BLaER1 treated with 17β-estradiol and CSF1 and Interleukin-3, amounts not matched to agents 10 nM and 100 nM (cell line): ENCODE measurements around the gene TMEM37.

ENCODE experiments used
- H3K27ac ChIP-seq, 11 experiments: shearing (Covaris generic); formaldehyde crosslinking; 2 replicates each; pipeline ENCODE4 v1.8.1; 2022
- H3K27me3 ChIP-seq, 11 experiments: shearing (Covaris generic); formaldehyde crosslinking; 2 replicates each; pipeline ENCODE4 v1.8.1; 2022
- H3K36me3 ChIP-seq, 11 experiments: shearing (Covaris generic); formaldehyde crosslinking; 2 replicates each; pipeline ENCODE4 v1.8.1; 2022
- H3K4me1 ChIP-seq, 10 experiments: shearing (Covaris generic); formaldehyde crosslinking; 2 replicates each; pipeline ENCODE4 v1.8.1; 2022
- H3K4me2 ChIP-seq, 11 experiments: shearing (Covaris generic); formaldehyde crosslinking; 2 replicates each; pipeline ENCODE4 v1.8.1; 2022
- H3K4me3 ChIP-seq, 10 experiments: shearing (Covaris generic); formaldehyde crosslinking; 2 replicates each; pipeline ENCODE4 v1.8.1; 2022
- H3K9ac ChIP-seq, 11 experiments: shearing (Covaris generic); formaldehyde crosslinking; 2 replicates each; pipeline ENCODE4 v1.8.1; 2022
- H3K9me3 ChIP-seq, 11 experiments: shearing (Covaris generic); formaldehyde crosslinking; replicated peaks in 1 of 11; 2 replicates each; pipeline ENCODE4 v1.8.1; 2022
- H4K20me1 ChIP-seq, 11 experiments: shearing (Covaris generic); formaldehyde crosslinking; 2 replicates each; pipeline ENCODE4 v1.8.1; 2022
- Cebpa-rat ChIP-seq, 11 experiments: shearing (Covaris generic); IDR thresholded peaks; 2 replicates each; pipeline ENCODE4 v1.8.1; 2022

TMEM37 gene

GRCh38 chr2:119422360-119423107, 9.1 kb upstream of the TMEM37 start:
- no peak overlapping the region for H3K4me3 ChIP-seq
- no peaks in the 10 kb centered on the region; a peak in 1 of 22 replicates for H3K36me3 ChIP-seq
- H4K20me1 ChIP-seq, result no peaks in the 10 kb centered on the region
- peaks cover 0 to 44% (median 11%) of the 10 kb centered on the region in 10 experiments; a peak in 12 of 20 replicates for H3K4me1 ChIP-seq
- no peaks in the 10 kb centered on the region for H3K27me3 ChIP-seq
- peak overlapping the region in 3 of 11 experiments; percentile 15 to 21 (median 15); a peak in 4 of 22 replicates for H3K4me2 ChIP-seq
- H3K9me3 ChIP-seq, result peaks cover 15 to 28% (median 22%) of the 10 kb centered on the region in 11 experiments
- H3K9ac ChIP-seq, result no peak overlapping the region
- TF ChIP-seq Cebpa-rat (IDR thresholded peaks at IDR 0.05), result no peak
- H3K27ac ChIP-seq, result no peak overlapping the region

GRCh38 chr2:119423108-119423444, 8.6 kb upstream of the TMEM37 start:
- Histone ChIP-seq H3K27ac (no peak overlapping the region), H3K4me2 (peak overlapping the region in 3 of 11 experiments; percentile 15 to 21 (median 15); a peak in 4 of 22 replicates)

DNA sequence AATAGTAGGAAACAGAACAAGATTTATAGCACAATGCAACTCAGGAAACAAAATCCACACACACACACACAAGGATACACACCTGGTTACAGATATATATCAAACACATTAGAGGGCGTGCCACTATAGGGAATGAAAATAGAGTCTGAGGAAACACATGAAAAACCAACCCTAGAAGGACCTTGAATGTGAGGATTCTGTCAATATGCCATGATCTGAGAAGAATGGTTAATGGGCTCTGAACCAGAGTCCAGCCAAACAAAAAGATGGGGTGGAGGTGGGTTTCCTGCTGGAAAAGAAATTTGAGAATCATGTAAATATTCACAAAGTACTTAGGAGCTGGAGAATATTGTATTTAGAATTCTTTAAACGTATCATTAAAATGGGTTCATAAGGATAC, 7.8 kb upstream of the TMEM37 start:
- peaks cover 0 to 57% (median 11%) of the 10 kb centered on the region in 10 experiments; a peak in 14 of 20 replicates for H3K4me1 ChIP-seq
- H3K27ac ChIP-seq, result no peak overlapping the region
- H3K36me3 ChIP-seq, result no peaks in the 10 kb centered on the region; a peak in 1 of 22 replicates
- H3K9ac ChIP-seq, result no peak overlapping the region
- H4K20me1 ChIP-seq, result no peaks in the 10 kb centered on the region
- no peaks in the 10 kb centered on the region for H3K27me3 ChIP-seq
- peaks cover 15 to 28% (median 22%) of the 10 kb centered on the region in 11 experiments for H3K9me3 ChIP-seq
- no peak overlapping the region for H3K4me2 ChIP-seq
- H3K4me3 ChIP-seq, result no peak overlapping the region
- no peak for TF ChIP-seq Cebpa-rat (IDR thresholded peaks at IDR 0.05)

More at GRCh38 chr2:119423108-119423444, 8.6 kb upstream of the TMEM37 start:
- TF ChIP-seq Cebpa-rat (IDR thresholded peaks at IDR 0.05), result no peak
- Histone ChIP-seq H3K4me3 (no peak overlapping the region), H3K36me3 (no peaks in the 10 kb centered on the region; a peak in 1 of 22 replicates), H3K9me3 (peaks cover 15 to 28% (median 22%) of the 10 kb centered on the region in 11 experiments), H3K4me1 (peaks cover 0 to 49% (median 11%) of the 10 kb centered on the region in 10 experiments; a peak in 12 of 20 replicates), H4K20me1 (no peaks in the 10 kb centered on the region), H3K27me3 (no peaks in the 10 kb centered on the region), H3K9ac (no peak overlapping the region)

DNA sequence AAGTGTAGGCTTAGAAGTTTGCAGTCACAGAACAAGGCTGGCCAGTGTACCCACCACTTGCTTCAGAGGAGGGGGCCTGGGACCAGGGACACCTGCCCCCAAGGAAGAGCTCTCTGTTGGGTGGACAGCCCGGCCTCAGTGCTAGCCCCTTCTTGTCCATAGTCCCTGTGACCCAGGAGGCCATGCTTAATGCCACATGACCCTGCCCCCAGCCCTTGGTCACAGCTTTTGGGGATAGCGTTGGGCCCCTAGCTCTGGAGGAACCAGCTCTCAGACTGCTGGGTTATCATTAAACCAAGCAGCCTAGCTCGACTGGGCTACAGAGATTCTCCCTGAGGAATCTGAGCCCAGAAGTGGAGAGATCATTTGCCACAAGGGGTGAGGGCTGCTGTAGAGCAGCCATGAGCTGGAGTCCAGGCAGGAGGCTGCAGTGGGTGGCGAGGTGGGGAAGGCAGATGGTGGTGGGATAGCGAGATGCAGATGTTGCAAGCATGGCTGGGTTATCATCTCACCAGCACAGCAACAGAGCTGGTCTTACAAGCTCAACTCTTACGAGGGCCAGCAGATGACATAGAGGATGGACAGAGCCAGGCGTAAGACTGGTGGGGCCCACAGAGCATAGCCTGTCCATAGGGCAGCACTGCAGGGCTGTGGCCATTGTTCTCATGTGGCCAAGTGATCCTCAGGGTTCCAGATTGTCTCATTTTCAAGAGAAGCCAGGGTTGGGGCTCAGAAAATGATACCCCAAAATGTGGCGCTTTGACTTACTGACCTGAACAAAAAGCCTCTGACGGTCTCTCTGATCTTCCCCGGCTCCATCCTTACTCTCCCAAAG, 7.2 kb upstream of the TMEM37 start:
- H3K9ac ChIP-seq, result no peak overlapping the region
- no peak overlapping the region for H3K4me3 ChIP-seq
- no peaks in the 10 kb centered on the region; a peak in 1 of 22 replicates for H3K36me3 ChIP-seq
- peaks cover 15 to 28% (median 22%) of the 10 kb centered on the region in 11 experiments for H3K9me3 ChIP-seq
- H3K27me3 ChIP-seq, result peaks cover 0 to 5% (median 0%) of the 10 kb centered on the region in 11 experiments; a peak in 1 of 22 replicates
- no peak for TF ChIP-seq Cebpa-rat (IDR thresholded peaks at IDR 0.05)
- H4K20me1 ChIP-seq, result peaks cover 0 to under 1% (median 0%) of the 10 kb centered on the region in 11 experiments; a peak in 1 of 22 replicates
- no peak overlapping the region for H3K4me2 ChIP-seq
- peaks cover 0 to 61% (median 12%) of the 10 kb centered on the region in 10 experiments; a peak in 14 of 20 replicates for H3K4me1 ChIP-seq
- no peak overlapping the region for H3K27ac ChIP-seq

GRCh38 chr2:119425119-119425405, 6.6 kb upstream of the TMEM37 start:
- no peak for TF ChIP-seq Cebpa-rat (IDR thresholded peaks at IDR 0.05)
- Histone ChIP-seq H3K4me1 (peaks cover 4 to 59% (median 16%) of the 10 kb centered on the region in 10 experiments; a peak in 18 of 20 replicates), H3K36me3 (no peaks in the 10 kb centered on the region; a peak in 1 of 22 replicates), H4K20me1 (peaks cover 0 to 6% (median 1%) of the 10 kb centered on the region in 11 experiments; a peak in 4 of 22 replicates), H3K27me3 (peaks cover 0 to 5% (median 0%) of the 10 kb centered on the region in 11 experiments; a peak in 2 of 22 replicates), H3K4me2 (no peak overlapping the region), H3K9me3 (peaks cover 15 to 24% (median 21%) of the 10 kb centered on the region in 11 experiments), H3K4me3 (no peak overlapping the region), H3K27ac (no peak overlapping the region), H3K9ac (no peak overlapping the region)

GRCh38 chr2:119425620-119426395, 5.8 kb upstream of the TMEM37 start:
- H3K4me3 ChIP-seq, result no peak overlapping the region
- H4K20me1 ChIP-seq, result peaks cover 0 to 13% (median 3%) of the 10 kb centered on the region in 11 experiments; a peak in 4 of 22 replicates
- no peak for TF ChIP-seq Cebpa-rat (IDR thresholded peaks at IDR 0.05)
- H3K27me3 ChIP-seq, result peaks cover 0 to 10% (median 0%) of the 10 kb centered on the region in 11 experiments; a peak in 2 of 22 replicates
- peaks cover 12 to 61% (median 24%) of the 10 kb centered on the region in 10 experiments for H3K4me1 ChIP-seq
- no peak overlapping the region for H3K9ac ChIP-seq
- peak overlapping the region in 7 of 11 experiments; percentile 12 to 97 (median 29); a peak in 11 of 22 replicates for H3K4me2 ChIP-seq
- H3K9me3 ChIP-seq, result peaks cover 11 to 17% (median 15%) of the 10 kb centered on the region in 11 experiments
- no peak overlapping the region; a peak in 1 of 22 replicates for H3K27ac ChIP-seq
- no peaks in the 10 kb centered on the region; a peak in 1 of 22 replicates for H3K36me3 ChIP-seq

DNA sequence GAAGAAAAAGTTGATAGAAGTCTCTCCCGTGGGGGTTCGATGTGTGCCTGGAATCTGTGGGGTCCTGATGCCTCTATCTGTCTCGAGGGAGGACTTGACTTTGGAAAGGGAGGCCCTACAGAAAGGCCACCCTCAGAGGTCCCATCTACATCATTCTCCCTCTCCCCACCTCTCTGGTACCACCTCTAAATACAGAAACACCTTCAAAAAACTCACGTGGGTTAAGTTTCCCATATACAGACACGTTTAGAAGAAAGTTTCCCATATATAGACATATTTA, 5.3 kb upstream of the TMEM37 start:
- no peak overlapping the region for H3K9ac ChIP-seq
- no peak overlapping the region for H3K4me3 ChIP-seq
- peaks cover 6 to 12% (median 9%) of the 10 kb centered on the region in 11 experiments for H3K9me3 ChIP-seq
- peaks cover 0 to 10% (median 0%) of the 10 kb centered on the region in 11 experiments; a peak in 2 of 22 replicates for H3K27me3 ChIP-seq
- H4K20me1 ChIP-seq, result peaks cover 0 to 18% (median 5%) of the 10 kb centered on the region in 11 experiments; a peak in 5 of 22 replicates
- H3K36me3 ChIP-seq, result no peaks in the 10 kb centered on the region; a peak in 1 of 22 replicates
- no peak for TF ChIP-seq Cebpa-rat (IDR thresholded peaks at IDR 0.05)
- H3K4me1 ChIP-seq, result peaks cover 17 to 63% (median 29%) of the 10 kb centered on the region in 10 experiments
- peak overlapping the region in 3 of 11 experiments; percentile 45 to 97 (median 89); a peak in 5 of 22 replicates for H3K4me2 ChIP-seq
- no peak overlapping the region for H3K27ac ChIP-seq

- peak overlapping the region in 4 of 11 experiments; percentile 4 to 97 (median 67); a peak in 6 of 22 replicates for H3K4me2 ChIP-seq
- H4K20me1 ChIP-seq, result peaks cover 0 to 18% (median 7%) of the 10 kb centered on the region in 11 experiments; a peak in 6 of 22 replicates
- H3K27me3 ChIP-seq, result peaks cover 0 to 11% (median under 1%) of the 10 kb centered on the region in 11 experiments; a peak in 9 of 22 replicates
- no peaks in the 10 kb centered on the region for H3K36me3 ChIP-seq
- TF ChIP-seq Cebpa-rat (IDR thresholded peaks at IDR 0.05), result no peak
- H3K27ac ChIP-seq, result no peak overlapping the region; a peak in 1 of 22 replicates
- peaks cover 19 to 57% (median 31%) of the 10 kb centered on the region in 10 experiments for H3K4me1 ChIP-seq
- H3K9ac ChIP-seq, result no peak overlapping the region
- no peak overlapping the region for H3K4me3 ChIP-seq
- peaks cover under 1 to 6% (median 4%) of the 10 kb centered on the region in 11 experiments; a peak in 16 of 22 replicates for H3K9me3 ChIP-seq
Observed at GRCh38 chr2:119426801-119427395, 4.8 kb upstream of the TMEM37 start.
